ENCODE data around the gene OSBPL2. TPM values are rescaled to one million over a fixed set of nuclear protein-coding genes. Genes with fewer than 3 reads are reported as not detected.

OSBPL2 gene
- total RNA-seq, 2 donors from 2014 or later = 46.7 to 50.3 TPM

GRCh38 chr20:62274332-62274950 lies 36.1 kb downstream of the OSBPL2 start:
- Histone ChIP-seq H3K4me1 (ENCODE audit: control insufficient read depth, insufficient read depth, low read length) (no peaks in the 10 kb centered on the region), H3K36me3 (ENCODE audit: control insufficient read depth, insufficient read depth, low read length) (peaks cover 42% of the 10 kb centered on the region), H3K27me3 (ENCODE audit: control insufficient read depth, insufficient read depth, low read length, poor library complexity, severe bottlenecking) (no peaks in the 10 kb centered on the region), H3K9me3 (ENCODE audit: control insufficient read depth, low read length) (no peaks in the 10 kb centered on the region), H3K4me3 (ENCODE audit: low read length) (no peak overlapping the region), H3K9ac (ENCODE audit: extremely low read depth, low read length, poor library complexity, severe bottlenecking) (no peak overlapping the region), H3K27ac (ENCODE audit: low read depth, low read length) (no peak overlapping the region)
- H3K36me3 Mint-ChIP-seq (ENCODE audit: low read depth) = peaks cover 66% of the 10 kb centered on the region
- no peaks in the 10 kb centered on the region for H3K9me3 Mint-ChIP-seq
- TF ChIP-seq CTCF (conservative IDR thresholded peaks at IDR 0.05) = no peak
- 85 to 92% methylated on average over 6 to 13 of the region's 13 CpGs for WGBS, 2 experiments (ENCODE audit: insufficient coverage in 1 of 2, insufficient read length in 1 of 2)
- no peak overlapping the region for H3K4me3 Mint-ChIP-seq
- H3K4me1 Mint-ChIP-seq = no peaks in the 10 kb centered on the region
- no peaks in the 10 kb centered on the region for H3K27me3 Mint-ChIP-seq (ENCODE audit: insufficient read depth)
- H3K27ac Mint-ChIP-seq = no peak overlapping the region
- DNase-seq = no peak

GRCh38 chr20:62275219-62275618 lies 36.9 kb downstream of the OSBPL2 start:
- Histone ChIP-seq H3K27me3 (ENCODE audit: control insufficient read depth, insufficient read depth, low read length, poor library complexity, severe bottlenecking) (no peaks in the 10 kb centered on the region), H3K9ac (ENCODE audit: extremely low read depth, low read length, poor library complexity, severe bottlenecking) (no peak overlapping the region), H3K4me1 (ENCODE audit: control insufficient read depth, insufficient read depth, low read length) (no peaks in the 10 kb centered on the region), H3K4me3 (ENCODE audit: low read length) (no peak overlapping the region), H3K36me3 (ENCODE audit: control insufficient read depth, insufficient read depth, low read length) (peaks cover 46% of the 10 kb centered on the region), H3K27ac (ENCODE audit: low read depth, low read length) (no peak overlapping the region), H3K9me3 (ENCODE audit: control insufficient read depth, low read length) (no peaks in the 10 kb centered on the region)
- no peak overlapping the region for H3K4me3 Mint-ChIP-seq
- H3K27me3 Mint-ChIP-seq (ENCODE audit: insufficient read depth) = no peaks in the 10 kb centered on the region
- no peaks in the 10 kb centered on the region for H3K9me3 Mint-ChIP-seq
- 94 to 95% methylated on average over 8 to 10 of the region's 10 CpGs for WGBS, 2 experiments (ENCODE audit: insufficient coverage in 1 of 2, insufficient read length in 1 of 2)
- H3K36me3 Mint-ChIP-seq (ENCODE audit: low read depth) = peaks cover 70% of the 10 kb centered on the region
- TF ChIP-seq CTCF (conservative IDR thresholded peaks at IDR 0.05) = no peak
- H3K27ac Mint-ChIP-seq = no peak overlapping the region
- H3K4me1 Mint-ChIP-seq = no peaks in the 10 kb centered on the region
- no peak for DNase-seq

GRCh38 chr20:62276439-62276838 lies 38.1 kb downstream of the OSBPL2 start:
- Histone ChIP-seq H3K27me3 (ENCODE audit: control insufficient read depth, insufficient read depth, low read length, poor library complexity, severe bottlenecking) (no peaks in the 10 kb centered on the region), H3K9me3 (ENCODE audit: control insufficient read depth, low read length) (no peaks in the 10 kb centered on the region), H3K27ac (ENCODE audit: low read depth, low read length) (no peak overlapping the region), H3K4me3 (ENCODE audit: low read length) (no peak overlapping the region), H3K9ac (ENCODE audit: extremely low read depth, low read length, poor library complexity, severe bottlenecking) (no peak overlapping the region), H3K4me1 (ENCODE audit: control insufficient read depth, insufficient read depth, low read length) (no peaks in the 10 kb centered on the region), H3K36me3 (ENCODE audit: control insufficient read depth, insufficient read depth, low read length) (peaks cover 59% of the 10 kb centered on the region)
- H3K4me1 Mint-ChIP-seq = no peaks in the 10 kb centered on the region
- DNase-seq = no peak
- no peak overlapping the region for H3K27ac Mint-ChIP-seq
- TF ChIP-seq CTCF (conservative IDR thresholded peaks at IDR 0.05) = no peak
- 85 to 90% methylated on average over 5 to 6 of the region's 6 CpGs for WGBS, 2 experiments (ENCODE audit: insufficient coverage in 1 of 2, insufficient read length in 1 of 2)
- H3K27me3 Mint-ChIP-seq (ENCODE audit: insufficient read depth) = no peaks in the 10 kb centered on the region
- H3K4me3 Mint-ChIP-seq = no peak overlapping the region
- peaks cover 80% of the 10 kb centered on the region for H3K36me3 Mint-ChIP-seq (ENCODE audit: low read depth)
- H3K9me3 Mint-ChIP-seq = no peaks in the 10 kb centered on the region
